HepG2 (cell line): Measurements from ENCODE around the gene ABCG1. TPM values are rescaled to one million over a fixed set of nuclear protein-coding genes. Genes with fewer than 3 reads are reported as not detected.

ENCODE experiments used
- U2AF2 ChIP-seq: fragments of 200-400 bp; formaldehyde crosslinking; IDR thresholded peaks from 2 replicates; pipeline ENCODE4 v1.6.1; 2017; ENCODE audit warnings: low read depth, mild to moderate bottlenecking, low read length
- ZNF891 ChIP-seq: sonication (generic); formaldehyde crosslinking; IDR thresholded peaks from 2 replicates; pipeline ENCODE4 v1.5.0; 2020; ENCODE audit warnings: mild to moderate bottlenecking, missing genetic modification reagents
- polyA plus RNA-seq, 8 experiments: library from polyadenylated mRNA; depleted of rRNA in 3 of 8; stranded (reverse) in 7 of 8; unstranded in 1 of 8; fragments of >200 nt; fragmentation: Illumina TruSeq in 4 of 8; extraction: Trizol in 4 of 8; gene quantifications; 2 replicates each; pipeline versions ENCODE4 v1.2.1 to v1.2.3, GENCODE V29; 2011 to 2016; ENCODE audit warnings: low read depth in 4 of 8, missing spikeins in 1 of 8, mixed read lengths in 1 of 8; ENCODE audit not compliant: insufficient read depth in 1 of 8
- total RNA-seq, 5 experiments: library from RNA; depleted of rRNA; stranded (reverse); fragments of >200 nt; fragmentation: Illumina TruSeq; extraction: Trizol; gene quantifications; 2 replicates each; pipeline ENCODE4 v1.2.3, GENCODE V29; 2016; ENCODE audit warnings: low read depth in 1 of 5
- TF ChIP-seq, protein P1 (sequence below): sonication (generic); formaldehyde crosslinking; IDR thresholded peaks from 2 replicates; pipeline ENCODE4 v1.4.0; 2020; ENCODE audit warnings: missing genetic modification reagents, borderline replicate concordance
- TF ChIP-seq, protein P2 (sequence below): IDR thresholded peaks from 2 replicates; pipeline ENCODE4 v1.6.1; 2012; ENCODE audit warnings: low read length, improper control_type of control experiment

ABCG1 gene
- total and polyA plus RNA-seq, 2 of the 13 experiments (the other 11 are each of a cell fraction or from before 2014, with no cell fraction given), result 0.04 TPM; not detected in 1

DNA sequence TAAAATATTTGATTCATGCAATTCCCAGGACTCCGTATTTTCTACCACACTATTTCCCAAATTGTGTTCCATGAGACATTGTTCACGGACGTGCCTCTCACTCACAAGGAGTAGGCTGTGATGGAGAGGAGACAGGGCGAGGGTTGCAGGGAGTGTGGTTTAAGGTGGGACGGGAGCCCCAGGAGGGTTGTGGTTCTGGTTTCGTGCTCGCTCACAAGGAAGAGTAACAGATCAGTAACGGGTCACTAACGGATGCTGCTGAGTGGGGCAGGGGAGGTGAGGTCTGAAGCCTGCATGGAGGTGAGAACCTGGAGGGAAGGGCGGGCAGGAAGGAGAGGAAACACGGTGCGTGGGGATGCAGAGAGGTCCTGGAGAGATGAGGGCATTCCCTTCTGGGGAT, 67.5 kb downstream of the ABCG1 start (continued):
- TF ChIP-seq, protein P1, sequence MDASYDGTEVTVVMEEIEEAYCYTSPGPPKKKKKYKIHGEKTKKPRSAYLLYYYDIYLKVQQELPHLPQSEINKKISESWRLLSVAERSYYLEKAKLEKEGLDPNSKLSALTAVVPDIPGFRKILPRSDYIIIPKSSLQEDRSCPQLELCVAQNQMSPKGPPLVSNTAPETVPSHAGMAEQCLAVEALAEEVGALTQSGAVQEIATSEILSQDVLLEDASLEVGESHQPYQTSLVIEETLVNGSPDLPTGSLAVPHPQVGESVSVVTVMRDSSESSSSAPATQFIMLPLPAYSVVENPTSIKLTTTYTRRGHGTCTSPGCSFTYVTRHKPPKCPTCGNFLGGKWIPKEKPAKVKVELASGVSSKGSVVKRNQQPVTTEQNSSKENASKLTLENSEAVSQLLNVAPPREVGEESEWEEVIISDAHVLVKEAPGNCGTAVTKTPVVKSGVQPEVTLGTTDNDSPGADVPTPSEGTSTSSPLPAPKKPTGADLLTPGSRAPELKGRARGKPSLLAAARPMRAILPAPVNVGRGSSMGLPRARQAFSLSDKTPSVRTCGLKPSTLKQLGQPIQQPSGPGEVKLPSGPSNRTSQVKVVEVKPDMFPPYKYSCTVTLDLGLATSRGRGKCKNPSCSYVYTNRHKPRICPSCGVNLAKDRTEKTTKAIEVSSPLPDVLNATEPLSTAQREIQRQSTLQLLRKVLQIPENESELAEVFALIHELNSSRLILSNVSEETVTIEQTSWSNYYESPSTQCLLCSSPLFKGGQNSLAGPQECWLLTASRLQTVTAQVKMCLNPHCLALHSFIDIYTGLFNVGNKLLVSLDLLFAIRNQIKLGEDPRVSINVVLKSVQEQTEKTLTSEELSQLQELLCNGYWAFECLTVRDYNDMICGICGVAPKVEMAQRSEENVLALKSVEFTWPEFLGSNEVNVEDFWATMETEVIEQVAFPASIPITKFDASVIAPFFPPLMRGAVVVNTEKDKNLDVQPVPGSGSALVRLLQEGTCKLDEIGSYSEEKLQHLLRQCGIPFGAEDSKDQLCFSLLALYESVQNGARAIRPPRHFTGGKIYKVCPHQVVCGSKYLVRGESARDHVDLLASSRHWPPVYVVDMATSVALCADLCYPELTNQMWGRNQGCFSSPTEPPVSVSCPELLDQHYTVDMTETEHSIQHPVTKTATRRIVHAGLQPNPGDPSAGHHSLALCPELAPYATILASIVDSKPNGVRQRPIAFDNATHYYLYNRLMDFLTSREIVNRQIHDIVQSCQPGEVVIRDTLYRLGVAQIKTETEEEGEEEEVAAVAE, result no peak
- TF ChIP-seq, protein P2, sequence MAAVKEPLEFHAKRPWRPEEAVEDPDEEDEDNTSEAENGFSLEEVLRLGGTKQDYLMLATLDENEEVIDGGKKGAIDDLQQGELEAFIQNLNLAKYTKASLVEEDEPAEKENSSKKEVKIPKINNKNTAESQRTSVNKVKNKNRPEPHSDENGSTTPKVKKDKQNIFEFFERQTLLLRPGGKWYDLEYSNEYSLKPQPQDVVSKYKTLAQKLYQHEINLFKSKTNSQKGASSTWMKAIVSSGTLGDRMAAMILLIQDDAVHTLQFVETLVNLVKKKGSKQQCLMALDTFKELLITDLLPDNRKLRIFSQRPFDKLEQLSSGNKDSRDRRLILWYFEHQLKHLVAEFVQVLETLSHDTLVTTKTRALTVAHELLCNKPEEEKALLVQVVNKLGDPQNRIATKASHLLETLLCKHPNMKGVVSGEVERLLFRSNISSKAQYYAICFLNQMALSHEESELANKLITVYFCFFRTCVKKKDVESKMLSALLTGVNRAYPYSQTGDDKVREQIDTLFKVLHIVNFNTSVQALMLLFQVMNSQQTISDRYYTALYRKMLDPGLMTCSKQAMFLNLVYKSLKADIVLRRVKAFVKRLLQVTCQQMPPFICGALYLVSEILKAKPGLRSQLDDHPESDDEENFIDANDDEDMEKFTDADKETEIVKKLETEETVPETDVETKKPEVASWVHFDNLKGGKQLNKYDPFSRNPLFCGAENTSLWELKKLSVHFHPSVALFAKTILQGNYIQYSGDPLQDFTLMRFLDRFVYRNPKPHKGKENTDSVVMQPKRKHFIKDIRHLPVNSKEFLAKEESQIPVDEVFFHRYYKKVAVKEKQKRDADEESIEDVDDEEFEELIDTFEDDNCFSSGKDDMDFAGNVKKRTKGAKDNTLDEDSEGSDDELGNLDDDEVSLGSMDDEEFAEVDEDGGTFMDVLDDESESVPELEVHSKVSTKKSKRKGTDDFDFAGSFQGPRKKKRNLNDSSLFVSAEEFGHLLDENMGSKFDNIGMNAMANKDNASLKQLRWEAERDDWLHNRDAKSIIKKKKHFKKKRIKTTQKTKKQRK, result no peak
- TF ChIP-seq U2AF2 (no peak), ZNF891 (CRISPR knock-in tag) (no peak)
